K562 (cell line): ENCODE measurements around the gene FANCI. TPM values are rescaled to one million over a fixed set of nuclear protein-coding genes. Genes with fewer than 3 reads are reported as not detected.

Source experiments
- ATAC-seq: fragments of 200-7000 bp; cut with Tn5 transposase; 3 replicates; pipeline ENCODE4 v1.9.1; 2020; ENCODE audit warnings: moderate library complexity
- BruUV-seq: library from RNA; stranded (reverse); fragments of 400-500 nt; replicated peaks from 2 replicates; lab custom pipeline; 2021; lab: Mats Ljungman, UMichigan
- CTCF ChIA-PET: fragments of 300-600 bp; formaldehyde crosslinking; extraction: SDS; loops from one replicate; lab custom pipeline; 2021; ENCODE audit warnings: low intra/inter-chr PET ratio; lab: Yijun Ruan, JAX
- POLR2A ChIA-PET: fragments of 300-600, 350-650 bp; sonication (Branson Sonifier 250); formaldehyde crosslinking; extraction: SDS; loops from one replicate; lab custom pipeline; 2021; ENCODE audit warnings: antibody characterized with exemption, inconsistent platforms; lab: Yijun Ruan, JAX
- DNase-seq, 4 experiments: peaks; one replicate each; pipeline versions ENCODE4 v3.0.0 to v3.0.0-alpha.2; 2011 to 2018; ENCODE audit warnings: low spot score in 3 of 4, mixed read lengths in 3 of 4; ENCODE audit errors: extremely low read depth in 1 of 4
- FAIRE-seq: peaks from 2 replicates; lab custom pipeline; 2011; peaks lifted over from hg19 to GRCh38; lab: Jason Lieb, UNC
- H2AFZ ChIP-seq: 2 replicates; pipeline ENCODE4 v1.6.0; 2011; ENCODE audit warnings: low read depth, low read length, control low read depth, inconsistent platforms
- H3K27ac ChIP-seq: fragments of 200-600 bp; 3 replicates; pipeline ENCODE4 v1.8.0; 2011; ENCODE audit warnings: low read depth, mild to moderate bottlenecking, control low read depth, inconsistent platforms, low read length, moderate library complexity, mixed read lengths; ENCODE audit errors: extremely low read depth
- H3K27me3 ChIP-seq, 2 experiments: fragments of 300-600 bp in 1 of 2; 2 replicates in 1 of 2; 3 replicates in 1 of 2; pipeline versions ENCODE4 v1.6.0 to v1.8.0; 2011; ENCODE audit warnings: inconsistent platforms in 2 of 2, low read length in 2 of 2, mild to moderate bottlenecking in 1 of 2, mixed read lengths in 1 of 2, moderate library complexity in 1 of 2; ENCODE audit not compliant: control insufficient read depth in 2 of 2, insufficient read depth in 2 of 2
- H3K36me3 ChIP-seq: fragments of 300-600 bp; 3 replicates; pipeline ENCODE4 v1.8.0; 2011; ENCODE audit warnings: mild to moderate bottlenecking, low read length, inconsistent platforms; ENCODE audit not compliant: control insufficient read depth, insufficient read depth
- H3K4me1 ChIP-seq, 2 experiments: fragments of 200-600 bp in 1 of 2; replicated peaks in 1 of 2; 2 replicates in 1 of 2; 3 replicates in 1 of 2; pipeline versions ENCODE4 v1.5.1 to v1.8.0; 2011; ENCODE audit warnings: inconsistent platforms in 2 of 2, low read length in 2 of 2, mild to moderate bottlenecking in 1 of 2, mixed read lengths in 1 of 2, moderate library complexity in 1 of 2; ENCODE audit not compliant: control insufficient read depth in 2 of 2, insufficient read depth in 2 of 2
- H3K4me2 ChIP-seq: 2 replicates; pipeline ENCODE4 v1.6.1; 2011; ENCODE audit warnings: low read length, control low read depth, inconsistent platforms, mixed read lengths; ENCODE audit not compliant: insufficient read depth
- H3K4me3 ChIP-seq: fragments of 200-600 bp; sonication (generic), shearing (Covaris generic); 2 replicates; pipeline ENCODE4 v1.5.1; 2016; ENCODE audit warnings: control low read depth, inconsistent platforms
- H3K79me2 ChIP-seq: fragments of 200-600 bp; 3 replicates; pipeline ENCODE4 v1.8.0; 2011; ENCODE audit warnings: low read length, inconsistent platforms; ENCODE audit not compliant: control insufficient read depth, insufficient read depth
- H3K9ac ChIP-seq, 2 experiments: 2 replicates each; pipeline versions ENCODE4 v1.6.0 to v1.6.1; 2011; ENCODE audit warnings: low read depth in 2 of 2, low read length in 2 of 2, control low read depth in 1 of 2, inconsistent platforms in 1 of 2, mild to moderate bottlenecking in 1 of 2, mixed read lengths in 1 of 2; ENCODE audit not compliant: insufficient read depth in 1 of 2
- H3K9me1 ChIP-seq: one replicate; pipeline ENCODE4 v1.6.0; 2011; ENCODE audit warnings: inconsistent platforms, mild to moderate bottlenecking, low read length, moderate library complexity; ENCODE audit not compliant: control insufficient read depth, insufficient read depth
- H3K9me3 ChIP-seq: replicated peaks from 2 replicates; pipeline ENCODE4 v1.5.1; 2011; ENCODE audit warnings: low read depth, low read length, inconsistent platforms; ENCODE audit not compliant: control insufficient read depth, insufficient read depth
- H4K20me1 ChIP-seq: replicated peaks from 2 replicates; pipeline ENCODE4 v1.6.1; 2011; ENCODE audit warnings: low read length, inconsistent platforms, mixed read lengths; ENCODE audit not compliant: control insufficient read depth, insufficient read depth
- CBX2 ChIP-seq: fragments of 200-600 bp; sonication (generic); IDR thresholded peaks from one replicate; pipeline ENCODE4 v1.6.1; 2012; ENCODE audit warnings: mild to moderate bottlenecking, low read length, inconsistent platforms; ENCODE audit not compliant: insufficient read depth, poor library complexity, severe bottlenecking
- E4F1 ChIP-seq: fragments of 250-450 bp; sonication (Bioruptor Pico); IDR thresholded peaks from 2 replicates; pipeline ENCODE4 v1.5.0; 2021; ENCODE audit warnings: mild to moderate bottlenecking, borderline replicate concordance
- GTF2F1 ChIP-seq: IDR thresholded peaks from 2 replicates; pipeline ENCODE4 v1.6.1; 2011; ENCODE audit warnings: low read depth, low read length, improper control_type of control experiment
- HNRNPUL1 ChIP-seq: fragments of 200-400 bp; formaldehyde crosslinking; IDR thresholded peaks from 2 replicates; pipeline ENCODE4 v1.6.1; 2017; ENCODE audit warnings: low read length
- WGBS: fragments of 100-300 bp; shearing (Covaris generic); methylation state at CpG from one replicate; pipeline ENCODE4 v1.1.6; 2016; ENCODE audit warnings: low coverage, mixed read lengths; ENCODE audit not compliant: insufficient coverage; ENCODE audit errors: missing lambda C conversion rate; 5-methylcytosine and 5-hydroxymethylcytosine counted together
- in situ Hi-C: fragments of 300-500 bp; cut with MboI; formaldehyde crosslinking; loops from 4 replicates; pipeline ENCODE4 v1.15.0; 2018; ENCODE audit warnings: inconsistent platforms, mixed read lengths
- intact Hi-C: fragments of 100-400 bp; cut with micrococcal nuclease; formaldehyde crosslinking; loops from 2 replicates; pipeline ENCODE4 v1.14.2; 2022
- polyA plus RNA-seq, 8 experiments: library from polyadenylated mRNA; depleted of rRNA in 4 of 8; stranded (reverse) in 5 of 8; unstranded in 3 of 8; fragments of >200 nt; fragmentation: Nextera tagmentation in 2 of 8; fragmentation: Illumina TruSeq in 1 of 8; extraction: Ambion mirVana in 2 of 8; extraction: Trizol in 1 of 8; gene quantifications; 2 replicates each; pipeline versions ENCODE4 v1.2.1 to v1.2.3, GENCODE V29; 2011 to 2014; ENCODE audit warnings: inconsistent platforms in 1 of 8, missing spikeins in 1 of 8
- total RNA-seq, 7 experiments: library from RNA; depleted of rRNA in 6 of 7; stranded (reverse); fragments of >200 nt in 6 of 7; fragmentation: Illumina TruSeq in 2 of 7; extraction: Trizol in 2 of 7; gene quantifications; 2 replicates each; pipeline versions ENCODE4 v1.2.1 to v1.2.3, GENCODE V29; 2011 to 2021; ENCODE audit warnings: low replicate concordance in 1 of 7
- TF ChIP-seq, protein P1 (sequence below): fragments of 450-650 bp; IDR thresholded peaks from 2 replicates; pipeline ENCODE4 v1.6.1; 2016; ENCODE audit warnings: missing biosample characterization, missing genetic modification characterization

The FANCI gene
- total and polyA plus RNA-seq, 9 of the 15 experiments (the other 6 are each of a cell fraction or from before 2014, with no cell fraction given): 72.1 to 165 (median 131) TPM

- H3K4me2 ChIP-seq: no peak overlapping the region
- DNase-seq (no peak), ATAC-seq (no peak), FAIRE-seq (no peak)
- no peak overlapping the region for H2AFZ ChIP-seq
- no TSS peak for BruUV-seq
- peaks cover 4% of the 10 kb centered on the region for H3K9me1 ChIP-seq
- ChIA-PET CTCF (no interaction called here), POLR2A (interaction anchor here (0.6 to 1.3 kb wide), 2 partner anchors 11 to 290 kb away, joined by 3 to 4 read pairs; no protein-coding TSS in a partner anchor)
- intact Hi-C loops (no loop called here), in situ Hi-C loops (no loop called here)
- H3K79me2 ChIP-seq: no peaks in the 10 kb centered on the region
- H4K20me1 ChIP-seq: no peaks in the 10 kb centered on the region
- no peak overlapping the region for H3K9ac ChIP-seq
- TF ChIP-seq GTF2F1 (no peak), E4F1 (CRISPR knock-in tag) (no peak), CBX2 (no peak), HNRNPUL1 (no peak)
- TF ChIP-seq, protein P1, sequence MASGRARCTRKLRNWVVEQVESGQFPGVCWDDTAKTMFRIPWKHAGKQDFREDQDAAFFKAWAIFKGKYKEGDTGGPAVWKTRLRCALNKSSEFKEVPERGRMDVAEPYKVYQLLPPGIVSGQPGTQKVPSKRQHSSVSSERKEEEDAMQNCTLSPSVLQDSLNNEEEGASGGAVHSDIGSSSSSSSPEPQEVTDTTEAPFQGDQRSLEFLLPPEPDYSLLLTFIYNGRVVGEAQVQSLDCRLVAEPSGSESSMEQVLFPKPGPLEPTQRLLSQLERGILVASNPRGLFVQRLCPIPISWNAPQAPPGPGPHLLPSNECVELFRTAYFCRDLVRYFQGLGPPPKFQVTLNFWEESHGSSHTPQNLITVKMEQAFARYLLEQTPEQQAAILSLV: no peak
- no peak overlapping the region for H3K4me3 ChIP-seq
- no peak overlapping the region for H3K27ac ChIP-seq
- H3K9me3 ChIP-seq: no peaks in the 10 kb centered on the region
- no peaks in the 10 kb centered on the region; a peak in 1 of 5 replicates for H3K4me1 ChIP-seq
- no peaks in the 10 kb centered on the region for H3K27me3 ChIP-seq
- peaks cover 55% of the 10 kb centered on the region for H3K36me3 ChIP-seq
- 76% methylated on average over 3 of the region's 3 CpGs for WGBS
Observed at GRCh38 chr15:89198934-89199333, 44.8 kb upstream of the FANCI start.
